HL-60 (cell line): ENCODE data around the gene CDRT4.

ENCODE experiments used
- DNase-seq, 2 experiments: peaks; one replicate each; pipeline ENCODE4 v3.0.0-alpha.2; 2010 to 2020; ENCODE audit warnings: low read depth in 1 of 2, low spot score in 1 of 2
- H3K27ac ChIP-seq: fragments of 250-450 bp; sonication (Bioruptor Pico); replicated peaks from 2 replicates; pipeline ENCODE4 v1.5.1; 2020; ENCODE audit warnings: mild to moderate bottlenecking, moderate library complexity
- H3K27me3 ChIP-seq: fragments of 250-450 bp; sonication (Bioruptor Pico); 2 replicates; pipeline ENCODE4 v1.5.1; 2021; ENCODE audit warnings: mild to moderate bottlenecking, moderate library complexity; ENCODE audit not compliant: insufficient read depth, poor library complexity, severe bottlenecking
- H3K4me3 ChIP-seq: replicated peaks from 2 replicates; pipeline ENCODE4 v1.5.1; 2011; ENCODE audit warnings: mild to moderate bottlenecking, control low read depth, low read length; ENCODE audit not compliant: insufficient read depth
- CTCF ChIP-seq: IDR thresholded peaks from one replicate; pipeline ENCODE4 v1.5.1; 2011; ENCODE audit warnings: low read length, control low read depth, inconsistent platforms; ENCODE audit not compliant: insufficient read depth
- GABPA ChIP-seq: IDR thresholded peaks from 2 replicates; pipeline ENCODE4 v1.6.1; 2012; ENCODE audit warnings: low read depth
- POLR2AphosphoS5 ChIP-seq: IDR thresholded peaks from 2 replicates; pipeline ENCODE4 v1.6.1; 2012; ENCODE audit warnings: low read depth
- REST ChIP-seq: IDR thresholded peaks from 2 replicates; pipeline ENCODE4 v1.6.1; 2012; ENCODE audit warnings: low read depth; ENCODE audit not compliant: insufficient replicate concordance
- SPI1 ChIP-seq: IDR thresholded peaks from 2 replicates; pipeline ENCODE4 v1.6.1; 2012; ENCODE audit warnings: low read depth, mild to moderate bottlenecking, borderline replicate concordance

Gene CDRT4

GRCh38 chr17:15513856-15514459 lies 46.5 kb upstream of the CDRT4 start:
- Histone ChIP-seq H3K4me3 (no peak overlapping the region), H3K27me3 (no peaks in the 10 kb centered on the region), H3K27ac (no peak overlapping the region)
- no peak for TF ChIP-seq CTCF
- TF ChIP-seq POLR2AphosphoS5 = no peak
- no peak for TF ChIP-seq GABPA
- DNase-seq = no peak

GRCh38 chr17:15513058-15513791 lies 45.8 kb upstream of the CDRT4 start:
- no peak for TF ChIP-seq CTCF
- TF ChIP-seq SPI1 = no peak
- TF ChIP-seq POLR2AphosphoS5 = no peak
- TF ChIP-seq GABPA = no peak
- no peak for TF ChIP-seq REST
- Histone ChIP-seq H3K27ac (no peak overlapping the region), H3K4me3 (no peak overlapping the region), H3K27me3 (no peaks in the 10 kb centered on the region)
- DNase-seq = no peak

- TF ChIP-seq POLR2AphosphoS5 (no peak), REST (no peak), CTCF (no peak), GABPA (no peak), SPI1 (no peak)
- no peaks in the 10 kb centered on the region for H3K27me3 ChIP-seq
- no peak overlapping the region for H3K27ac ChIP-seq
- DNase-seq = no peak
- no peak overlapping the region for H3K4me3 ChIP-seq
These were observed 44.8 kb upstream of the CDRT4 start for GRCh38 chr17:15512071-15512709.
